WTC11 (cell line): ENCODE measurements around the gene ARHGAP15.

ENCODE experiments used
- CTCF ChIP-seq: fragments of 200-600 bp; IDR thresholded peaks from 2 replicates; pipeline ENCODE4 v1.8.0; 2022; ENCODE audit warnings: antibody characterized with exemption
- ESRRA ChIP-seq: sonication (generic); formaldehyde crosslinking; IDR thresholded peaks from 2 replicates; pipeline ENCODE4 v1.8.1; 2022; ENCODE audit warnings: mild to moderate bottlenecking, missing genetic modification reagents, borderline replicate concordance
- JUN ChIP-seq: sonication (generic); formaldehyde crosslinking; IDR thresholded peaks from 2 replicates; pipeline ENCODE4 v1.8.0; 2023; ENCODE audit warnings: mild to moderate bottlenecking, missing genetic modification reagents
- NFYB ChIP-seq: sonication (generic); formaldehyde crosslinking; conservative IDR thresholded peaks from 2 replicates; pipeline ENCODE4 v1.8.0; 2022; ENCODE audit warnings: low read depth, missing genetic modification reagents
- NR2C2 ChIP-seq: sonication (generic); formaldehyde crosslinking; IDR thresholded peaks from 2 replicates; pipeline ENCODE4 v1.8.0; 2022; ENCODE audit warnings: mild to moderate bottlenecking, missing genetic modification reagents
- SP1 ChIP-seq: sonication (generic); formaldehyde crosslinking; conservative IDR thresholded peaks from 2 replicates; pipeline ENCODE4 v1.8.1; 2022; ENCODE audit warnings: missing genetic modification reagents
- ZNF317 ChIP-seq: sonication (generic); formaldehyde crosslinking; IDR thresholded peaks from 2 replicates; pipeline ENCODE4 v1.8.1; 2023; ENCODE audit warnings: low read depth, mild to moderate bottlenecking, moderate library complexity, missing genetic modification reagents, borderline replicate concordance
- TF ChIP-seq, protein P1 (sequence below): sonication (generic); formaldehyde crosslinking; IDR thresholded peaks from 2 replicates; pipeline ENCODE4 v1.8.1; 2022; ENCODE audit warnings: mild to moderate bottlenecking, moderate library complexity, missing genetic modification reagents
- TF ChIP-seq, protein P2 (sequence below): sonication (generic); formaldehyde crosslinking; IDR thresholded peaks from 2 replicates; pipeline ENCODE4 v1.8.0; 2022; ENCODE audit warnings: mild to moderate bottlenecking, missing genetic modification reagents
- TF ChIP-seq, protein P3 (sequence below): fragments of 250-450 bp; sonication (Bioruptor Pico); IDR thresholded peaks from 2 replicates; pipeline ENCODE4 v1.8.0; 2021; ENCODE audit warnings: mild to moderate bottlenecking
- TF ChIP-seq, protein P4 (sequence below): sonication (generic); formaldehyde crosslinking; IDR thresholded peaks from 2 replicates; pipeline ENCODE4 v1.8.1; 2022; ENCODE audit warnings: low read depth, missing genetic modification reagents, borderline replicate concordance
- TF ChIP-seq, protein P5 (sequence below): sonication (generic); formaldehyde crosslinking; IDR thresholded peaks from 2 replicates; pipeline ENCODE4 v1.8.0; 2023; ENCODE audit warnings: missing genetic modification reagents

DNA sequence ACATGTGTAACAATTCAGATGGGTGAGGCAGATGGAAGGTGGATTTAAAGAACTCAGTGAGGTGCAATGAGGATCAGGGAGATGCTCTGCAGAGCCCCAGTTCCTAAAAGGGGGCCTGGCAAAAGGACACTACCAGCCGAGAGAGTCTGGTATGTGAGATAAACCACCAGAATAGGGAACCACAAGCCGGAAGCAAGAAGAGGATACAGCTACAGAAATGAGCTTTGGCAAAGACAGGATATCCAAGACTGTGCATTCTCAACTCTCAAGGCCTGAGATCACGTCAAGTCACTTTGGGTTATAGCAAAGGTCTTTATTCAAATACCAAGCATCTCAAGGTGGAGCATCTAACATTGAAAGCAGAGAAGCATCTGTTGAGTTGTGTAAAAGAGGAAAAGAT lies 293.5 kb downstream of the ARHGAP15 start:
- TF ChIP-seq NR2C2 (CRISPR knock-in tag) (no peak), CTCF (no peak), NFYB (no peak), ESRRA (CRISPR knock-in tag) (no peak), SP1 (no peak), ZNF317 (no peak), JUN (no peak)
- TF ChIP-seq, protein P1, sequence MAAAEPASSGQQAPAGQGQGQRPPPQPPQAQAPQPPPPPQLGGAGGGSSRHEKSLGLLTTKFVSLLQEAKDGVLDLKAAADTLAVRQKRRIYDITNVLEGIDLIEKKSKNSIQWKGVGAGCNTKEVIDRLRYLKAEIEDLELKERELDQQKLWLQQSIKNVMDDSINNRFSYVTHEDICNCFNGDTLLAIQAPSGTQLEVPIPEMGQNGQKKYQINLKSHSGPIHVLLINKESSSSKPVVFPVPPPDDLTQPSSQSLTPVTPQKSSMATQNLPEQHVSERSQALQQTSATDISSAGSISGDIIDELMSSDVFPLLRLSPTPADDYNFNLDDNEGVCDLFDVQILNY (CRISPR knock-in tag), result no peak
- TF ChIP-seq, protein P2, sequence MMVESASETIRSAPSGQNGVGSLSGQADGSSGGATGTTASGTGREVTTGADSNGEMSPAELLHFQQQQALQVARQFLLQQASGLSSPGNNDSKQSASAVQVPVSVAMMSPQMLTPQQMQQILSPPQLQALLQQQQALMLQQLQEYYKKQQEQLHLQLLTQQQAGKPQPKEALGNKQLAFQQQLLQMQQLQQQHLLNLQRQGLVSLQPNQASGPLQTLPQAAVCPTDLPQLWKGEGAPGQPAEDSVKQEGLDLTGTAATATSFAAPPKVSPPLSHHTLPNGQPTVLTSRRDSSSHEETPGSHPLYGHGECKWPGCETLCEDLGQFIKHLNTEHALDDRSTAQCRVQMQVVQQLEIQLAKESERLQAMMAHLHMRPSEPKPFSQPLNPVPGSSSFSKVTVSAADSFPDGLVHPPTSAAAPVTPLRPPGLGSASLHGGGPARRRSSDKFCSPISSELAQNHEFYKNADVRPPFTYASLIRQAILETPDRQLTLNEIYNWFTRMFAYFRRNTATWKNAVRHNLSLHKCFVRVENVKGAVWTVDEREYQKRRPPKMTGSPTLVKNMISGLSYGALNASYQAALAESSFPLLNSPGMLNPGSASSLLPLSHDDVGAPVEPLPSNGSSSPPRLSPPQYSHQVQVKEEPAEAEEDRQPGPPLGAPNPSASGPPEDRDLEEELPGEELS (CRISPR knock-in tag), result no peak
- TF ChIP-seq, protein P3, sequence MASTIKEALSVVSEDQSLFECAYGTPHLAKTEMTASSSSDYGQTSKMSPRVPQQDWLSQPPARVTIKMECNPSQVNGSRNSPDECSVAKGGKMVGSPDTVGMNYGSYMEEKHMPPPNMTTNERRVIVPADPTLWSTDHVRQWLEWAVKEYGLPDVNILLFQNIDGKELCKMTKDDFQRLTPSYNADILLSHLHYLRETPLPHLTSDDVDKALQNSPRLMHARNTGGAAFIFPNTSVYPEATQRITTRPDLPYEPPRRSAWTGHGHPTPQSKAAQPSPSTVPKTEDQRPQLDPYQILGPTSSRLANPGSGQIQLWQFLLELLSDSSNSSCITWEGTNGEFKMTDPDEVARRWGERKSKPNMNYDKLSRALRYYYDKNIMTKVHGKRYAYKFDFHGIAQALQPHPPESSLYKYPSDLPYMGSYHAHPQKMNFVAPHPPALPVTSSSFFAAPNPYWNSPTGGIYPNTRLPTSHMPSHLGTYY (CRISPR knock-in tag), result no peak
- TF ChIP-seq, protein P4, sequence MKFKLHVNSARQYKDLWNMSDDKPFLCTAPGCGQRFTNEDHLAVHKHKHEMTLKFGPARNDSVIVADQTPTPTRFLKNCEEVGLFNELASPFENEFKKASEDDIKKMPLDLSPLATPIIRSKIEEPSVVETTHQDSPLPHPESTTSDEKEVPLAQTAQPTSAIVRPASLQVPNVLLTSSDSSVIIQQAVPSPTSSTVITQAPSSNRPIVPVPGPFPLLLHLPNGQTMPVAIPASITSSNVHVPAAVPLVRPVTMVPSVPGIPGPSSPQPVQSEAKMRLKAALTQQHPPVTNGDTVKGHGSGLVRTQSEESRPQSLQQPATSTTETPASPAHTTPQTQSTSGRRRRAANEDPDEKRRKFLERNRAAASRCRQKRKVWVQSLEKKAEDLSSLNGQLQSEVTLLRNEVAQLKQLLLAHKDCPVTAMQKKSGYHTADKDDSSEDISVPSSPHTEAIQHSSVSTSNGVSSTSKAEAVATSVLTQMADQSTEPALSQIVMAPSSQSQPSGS (CRISPR knock-in tag), result no peak
- TF ChIP-seq, protein P5, sequence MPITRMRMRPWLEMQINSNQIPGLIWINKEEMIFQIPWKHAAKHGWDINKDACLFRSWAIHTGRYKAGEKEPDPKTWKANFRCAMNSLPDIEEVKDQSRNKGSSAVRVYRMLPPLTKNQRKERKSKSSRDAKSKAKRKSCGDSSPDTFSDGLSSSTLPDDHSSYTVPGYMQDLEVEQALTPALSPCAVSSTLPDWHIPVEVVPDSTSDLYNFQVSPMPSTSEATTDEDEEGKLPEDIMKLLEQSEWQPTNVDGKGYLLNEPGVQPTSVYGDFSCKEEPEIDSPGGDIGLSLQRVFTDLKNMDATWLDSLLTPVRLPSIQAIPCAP, result no peak
